ENCODE data around the gene PNKD.

PNKD gene

DNA sequence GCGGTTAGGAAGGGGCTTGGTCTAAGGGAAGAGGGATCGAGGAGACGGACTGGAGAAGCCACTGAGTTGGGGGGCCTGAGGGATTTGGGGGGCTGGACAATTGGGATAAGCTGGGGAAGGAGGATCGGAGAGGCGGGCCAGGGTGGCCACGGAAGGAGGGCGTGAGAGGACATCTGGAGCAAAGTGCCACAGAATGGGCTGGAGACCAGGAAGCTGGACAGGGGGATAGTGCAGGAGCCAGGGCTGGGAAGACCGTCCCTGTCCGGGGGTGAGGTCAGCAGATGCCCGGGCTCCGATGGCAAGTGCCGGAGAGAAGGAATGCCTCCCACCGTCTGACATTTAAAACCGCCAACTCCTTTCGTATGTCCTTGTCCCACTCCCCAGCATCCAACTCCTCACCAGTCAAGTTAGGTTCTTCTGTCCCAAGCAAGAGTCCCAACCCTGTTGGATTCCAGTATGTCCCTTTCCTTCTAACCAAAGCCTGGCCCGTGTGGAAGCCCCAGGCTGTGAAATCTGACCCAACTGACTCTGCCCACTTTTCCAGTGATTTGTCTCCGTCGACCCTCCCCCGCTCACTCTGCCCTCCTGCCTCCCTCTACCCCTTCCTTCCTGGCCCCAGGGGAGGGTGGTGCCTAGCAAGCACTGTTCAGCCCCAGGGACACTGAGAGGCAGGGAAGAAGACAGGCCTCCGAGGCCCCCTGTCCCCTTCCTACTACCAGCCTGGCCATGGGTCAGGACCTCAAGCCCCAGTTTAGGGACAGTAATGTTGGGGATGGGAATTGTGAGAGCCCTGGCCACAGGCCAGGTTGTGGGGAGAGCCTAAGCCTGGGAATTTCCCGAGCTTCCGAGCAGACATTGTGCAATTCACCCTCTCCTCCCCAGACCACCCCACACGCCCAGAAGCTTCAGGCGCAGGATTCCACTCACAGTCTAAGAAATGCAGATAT lies 53.5 kb downstream of the PNKD start:
- DNase-seq: no peak

DNA sequence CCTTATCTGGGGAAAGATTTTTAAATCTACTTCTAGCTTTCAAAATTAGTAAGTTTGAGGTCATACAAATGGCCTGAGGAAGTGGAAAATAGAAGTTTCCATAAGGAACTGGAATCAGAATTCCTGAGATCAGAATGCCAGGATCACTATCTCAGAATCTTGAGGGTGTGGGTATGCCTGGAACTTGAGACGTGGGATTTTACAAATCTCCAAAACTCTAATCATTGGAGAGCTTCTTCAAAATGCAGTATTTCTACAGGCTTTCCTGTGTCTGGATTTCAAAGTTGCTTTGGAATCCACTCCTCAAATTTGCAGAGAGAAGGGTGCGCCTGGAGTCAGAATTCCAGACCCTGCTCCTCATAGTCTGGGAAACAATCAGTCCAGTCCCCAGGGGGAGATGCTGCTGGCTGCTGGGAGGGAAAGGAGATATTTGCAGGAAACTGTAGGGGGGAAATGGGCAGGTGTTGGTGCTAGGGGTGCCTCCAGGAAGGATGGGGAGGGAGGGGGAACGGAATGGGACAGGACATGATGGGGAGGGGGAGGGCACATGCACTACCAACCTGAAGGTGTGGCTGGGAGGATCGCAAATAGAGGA lies 55.3 kb downstream of the PNKD start:
- DNase-seq: no peak

DNA sequence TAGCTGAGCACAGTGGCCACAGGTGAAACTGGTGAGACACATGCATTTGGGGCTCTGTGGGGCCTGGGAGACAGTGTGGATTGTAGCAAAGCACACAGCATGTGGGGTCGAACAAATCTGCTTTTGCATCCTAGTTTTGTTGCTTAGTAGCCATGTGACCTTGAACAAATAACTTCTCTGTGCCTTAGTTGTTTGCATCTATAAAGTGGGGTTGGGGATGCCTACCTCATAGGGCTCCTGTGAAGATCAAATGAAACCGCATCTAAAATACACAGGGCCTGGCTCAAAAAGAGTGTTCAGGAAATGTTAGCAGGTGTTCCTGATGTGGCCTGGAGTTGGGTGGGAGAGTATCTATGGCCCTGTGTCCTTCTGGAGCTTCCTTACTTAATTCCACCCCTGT lies 56.0 kb downstream of the PNKD start:
- no peak for DNase-seq

DNA sequence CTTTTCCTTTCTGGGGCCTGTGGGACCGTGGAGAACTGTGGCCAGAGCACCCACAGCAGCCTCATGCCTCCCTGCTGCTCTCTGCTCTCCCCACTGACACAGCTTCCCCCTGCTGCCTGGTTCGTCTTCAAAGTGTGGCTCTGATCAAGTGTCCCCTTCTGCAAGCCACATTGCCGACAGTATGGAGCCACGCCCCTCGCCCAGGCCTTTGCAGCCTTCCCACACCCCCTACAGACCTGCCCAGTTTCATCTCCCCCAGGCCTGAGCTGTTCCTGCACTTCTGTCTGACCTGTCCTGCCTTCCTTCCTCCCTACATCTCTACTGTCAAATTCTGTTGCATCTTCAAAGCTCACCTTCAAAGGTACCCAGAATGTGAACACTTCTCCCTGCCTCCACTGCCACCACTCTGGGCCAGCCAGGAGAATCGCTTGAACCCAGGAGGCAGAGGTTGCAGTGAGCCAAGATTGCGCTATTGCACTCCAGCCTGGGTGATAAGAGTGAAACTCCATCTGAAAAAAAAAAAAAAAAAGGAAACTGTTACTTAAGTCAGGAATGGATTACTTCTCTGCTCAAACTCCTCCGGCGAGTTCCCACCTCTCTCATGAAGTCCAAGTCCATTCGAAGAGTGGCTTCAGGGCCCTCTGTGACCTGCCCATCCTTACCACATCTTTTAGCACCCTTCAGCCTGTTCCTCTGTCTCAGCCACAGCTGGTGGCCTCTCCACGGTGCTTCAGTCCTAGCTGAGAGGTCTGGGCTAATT lies 57.3 kb downstream of the PNKD start:
- no peak for DNase-seq

DNA sequence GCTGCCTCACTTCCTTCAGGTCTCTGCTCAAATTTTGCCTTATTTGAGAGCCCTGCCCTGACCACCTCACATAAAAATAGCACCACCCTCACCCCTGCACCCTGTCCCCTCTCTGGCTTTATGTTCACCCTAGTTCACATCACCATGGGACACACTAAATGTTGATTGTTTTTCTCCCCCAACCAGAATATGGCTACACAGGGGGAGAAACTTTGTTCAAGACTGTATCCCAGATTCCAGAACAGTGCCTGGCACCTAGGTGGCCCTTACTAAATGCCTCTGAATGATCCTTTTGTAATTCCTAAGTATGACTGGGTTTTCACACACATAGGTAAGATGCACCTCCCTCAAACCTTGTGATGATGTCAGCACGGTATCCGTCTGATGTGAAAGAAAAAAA lies 58.0 kb downstream of the PNKD start:
- DNase-seq: no peak

DNA sequence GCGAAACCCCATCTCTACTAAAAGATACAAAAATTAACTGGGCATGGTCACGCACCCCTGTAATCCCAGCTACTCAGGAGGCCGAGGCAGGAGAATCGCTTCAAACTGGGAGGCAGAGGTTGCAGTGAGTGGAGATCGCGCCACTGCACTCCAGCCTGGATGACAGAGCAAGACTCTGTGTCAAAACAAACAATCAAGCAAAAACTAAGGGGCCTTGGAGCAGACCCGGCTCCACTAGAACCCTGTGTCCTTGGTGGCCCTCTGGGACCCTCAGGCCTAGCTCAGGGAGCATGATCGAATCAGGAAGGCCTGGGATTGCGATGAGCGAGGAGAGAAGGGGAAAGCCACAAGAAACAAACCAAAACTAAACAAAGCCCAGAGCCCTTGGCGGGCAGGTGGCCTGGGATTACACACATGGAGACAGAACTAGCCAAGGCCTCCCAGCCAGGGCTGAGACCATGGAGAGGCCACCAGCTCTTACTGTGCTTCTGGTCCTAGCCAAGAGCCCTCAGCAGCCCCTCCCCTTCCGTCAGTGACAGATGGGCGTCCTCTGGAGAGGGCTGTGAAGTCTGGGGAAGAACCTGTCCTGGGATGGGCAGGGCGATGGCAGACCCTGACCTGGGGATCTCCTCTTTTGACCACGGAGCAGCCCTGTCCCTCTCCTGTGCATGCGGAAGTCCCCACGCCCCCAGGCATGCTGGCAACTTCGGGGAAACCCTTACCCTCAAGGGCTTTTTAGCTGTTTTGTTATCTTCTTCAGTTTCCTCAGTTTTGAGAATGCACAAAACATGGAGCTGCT lies 58.9 kb downstream of the PNKD start:
- DNase-seq: no peak

DNA sequence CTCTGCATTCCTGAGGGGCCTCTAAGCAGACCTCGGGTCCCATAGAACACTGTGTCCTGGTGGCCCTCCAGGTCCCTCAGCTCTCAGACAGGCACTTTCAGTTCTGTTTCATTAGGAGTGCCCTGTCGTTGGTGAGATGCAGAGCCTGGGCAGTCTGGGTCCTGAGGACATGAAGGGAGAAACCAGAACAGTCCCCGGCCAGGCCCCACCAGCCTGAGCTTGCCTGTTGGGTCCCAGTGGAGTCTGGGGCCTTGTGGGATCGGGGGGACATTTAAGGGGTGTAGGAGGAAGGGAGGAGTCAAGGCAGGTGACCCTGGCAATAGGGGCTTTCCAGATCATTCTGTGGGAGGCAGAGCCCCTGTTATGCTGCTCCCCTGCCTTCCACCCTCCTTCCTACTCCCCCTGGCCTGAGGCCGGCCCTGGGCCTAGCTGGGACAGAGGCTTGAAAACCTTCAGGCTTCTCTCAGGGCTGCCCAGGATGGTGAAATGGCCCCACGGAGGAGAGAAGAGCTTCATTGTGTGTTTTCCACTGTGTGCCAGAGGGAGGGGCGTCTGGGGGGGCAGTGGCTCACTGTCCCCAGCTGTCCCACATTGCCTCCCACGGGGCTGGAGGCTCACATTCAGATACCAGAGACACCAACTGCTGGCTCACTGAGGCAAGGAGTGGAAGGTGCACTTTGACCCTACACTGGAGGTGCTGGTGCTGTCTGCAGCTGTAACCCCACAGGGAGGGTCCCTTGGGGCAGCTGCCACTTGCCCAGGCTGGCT lies 59.7 kb downstream of the PNKD start:
- no peak for DNase-seq

DNA sequence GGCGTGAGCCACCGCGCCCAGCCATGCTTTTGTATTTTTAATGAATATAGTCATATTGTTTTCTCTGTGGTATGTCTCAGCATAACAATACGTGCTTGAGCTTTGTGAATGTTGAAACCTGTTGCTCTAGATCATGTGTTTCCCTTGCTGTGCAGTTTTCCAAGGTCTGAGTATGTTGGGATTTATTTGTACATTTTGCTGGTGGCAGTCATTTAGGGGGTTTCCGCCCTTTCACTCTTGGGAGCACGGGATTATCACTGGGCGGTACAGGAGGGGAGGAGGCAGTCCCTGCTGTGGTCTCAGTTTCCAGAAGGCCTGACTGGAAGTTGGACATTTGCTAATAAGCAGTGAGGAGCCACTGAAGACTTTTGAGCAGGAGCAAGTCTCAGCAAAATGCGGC lies 61.4 kb downstream of the PNKD start:
- no peak for DNase-seq

DNA sequence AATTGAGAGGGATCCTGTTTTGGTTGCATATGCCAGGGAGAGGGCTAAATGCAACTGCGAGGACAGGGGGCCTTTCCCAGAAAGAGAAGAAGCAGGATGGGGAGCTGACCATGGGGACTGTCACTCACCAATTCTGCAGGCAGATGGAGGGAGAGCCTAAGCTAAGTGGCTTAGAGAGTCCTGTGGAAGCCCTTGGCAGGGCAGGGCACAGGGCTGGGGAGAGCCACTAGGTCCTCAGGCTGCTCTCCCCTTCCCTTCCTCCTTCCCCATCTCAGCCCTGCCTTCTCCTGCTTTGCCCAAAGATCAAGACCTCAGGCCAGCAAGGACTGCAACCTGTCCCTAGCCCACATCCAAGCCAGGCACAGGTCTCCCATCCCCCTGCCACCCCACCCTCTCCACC lies 62.0 kb downstream of the PNKD start:
- DNase-seq: no peak

DNA sequence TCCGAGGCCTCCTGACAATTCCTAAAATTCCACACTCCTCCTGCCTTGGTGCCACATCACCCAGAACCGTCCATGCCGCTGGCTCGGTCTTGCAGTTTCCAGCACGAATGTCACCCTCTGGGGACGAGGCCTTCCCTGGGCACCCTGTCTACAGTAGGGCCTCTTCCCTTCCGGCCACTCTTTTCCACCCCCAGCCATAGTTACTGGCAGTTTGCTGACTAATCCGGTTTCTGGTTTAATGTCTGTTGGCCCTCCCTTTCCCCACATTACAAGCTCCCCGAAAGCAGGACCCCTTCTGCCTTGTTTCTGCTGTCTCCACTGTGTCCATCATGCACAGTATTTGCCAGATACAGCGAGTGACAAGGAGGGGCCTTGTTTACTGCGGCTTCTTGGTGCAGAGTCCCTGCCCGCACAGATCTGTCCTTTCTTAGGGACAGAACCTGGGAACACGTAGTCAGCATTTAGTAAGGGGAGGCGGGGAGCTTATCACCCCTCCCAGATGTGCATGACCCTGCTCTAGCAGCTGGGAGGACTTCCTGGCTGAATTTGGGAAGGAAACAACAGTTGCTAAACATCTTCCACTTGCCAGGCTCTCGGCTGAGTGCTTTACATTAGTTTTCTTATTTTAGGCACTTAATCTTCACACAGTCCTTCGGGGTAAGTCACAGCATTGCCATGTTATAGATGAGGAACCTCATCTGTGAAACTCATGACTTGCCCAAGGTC lies 62.8 kb downstream of the PNKD start:
- DNase-seq: no peak

DNA sequence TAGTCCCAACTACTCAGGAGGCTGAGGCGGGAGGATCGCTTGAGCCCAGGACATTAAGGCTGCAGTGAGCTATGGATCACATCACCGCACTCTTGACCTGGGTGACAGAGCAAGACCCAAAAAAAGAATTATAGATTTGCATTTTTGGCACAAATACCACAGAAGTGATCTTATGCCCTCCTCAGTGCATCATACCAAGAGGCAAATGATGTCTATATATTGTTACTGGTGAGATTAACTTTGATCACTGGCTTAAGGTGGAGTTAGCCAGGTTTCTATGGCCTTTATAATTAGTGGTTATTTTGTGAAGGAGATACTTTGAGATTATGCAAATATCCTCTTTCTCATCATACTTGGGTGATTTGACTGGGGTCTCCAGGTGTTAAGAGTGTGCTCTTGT lies 64.2 kb downstream of the PNKD start:
- no peak for DNase-seq

DNA sequence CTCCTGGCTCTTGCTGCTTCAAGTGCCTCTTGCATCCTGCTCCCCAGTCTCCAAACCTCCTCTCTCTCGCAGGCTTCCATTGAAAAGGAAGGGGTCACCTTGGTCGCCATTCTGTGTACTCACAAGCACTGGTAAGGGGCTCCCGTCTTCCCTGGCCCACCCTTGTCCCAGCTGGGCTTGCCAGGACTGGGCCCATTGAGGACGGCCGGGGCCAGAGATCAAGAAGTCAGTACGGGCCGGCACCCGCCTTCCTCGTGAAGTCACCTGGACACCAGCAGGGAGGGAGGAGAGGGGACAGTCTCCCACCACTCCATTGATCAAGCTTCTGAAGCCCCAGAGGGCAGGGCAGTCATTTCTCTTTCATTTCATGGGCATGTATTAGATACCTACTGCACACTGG lies 70.3 kb downstream of the PNKD start:
- DNase-seq: no peak

DNA sequence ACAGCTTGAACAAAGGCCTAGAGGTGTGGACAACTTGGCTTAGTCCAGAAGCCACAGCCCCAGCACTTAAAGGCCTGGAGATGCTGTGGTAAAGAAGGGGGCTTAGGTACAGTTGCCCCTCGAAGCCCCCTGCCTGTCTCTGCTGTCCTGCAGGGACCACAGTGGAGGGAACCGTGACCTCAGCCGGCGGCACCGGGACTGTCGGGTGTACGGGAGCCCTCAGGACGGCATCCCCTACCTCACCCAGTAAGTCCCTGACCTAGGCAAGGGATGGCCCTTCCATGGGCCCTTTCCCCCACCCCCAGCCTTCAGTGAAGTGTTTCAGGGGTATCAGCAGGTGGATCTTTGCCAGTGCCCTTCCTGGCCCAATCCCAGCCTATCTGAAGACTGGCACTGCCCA lies 71.1 kb downstream of the PNKD start:
- DNase-seq: no peak

DNA sequence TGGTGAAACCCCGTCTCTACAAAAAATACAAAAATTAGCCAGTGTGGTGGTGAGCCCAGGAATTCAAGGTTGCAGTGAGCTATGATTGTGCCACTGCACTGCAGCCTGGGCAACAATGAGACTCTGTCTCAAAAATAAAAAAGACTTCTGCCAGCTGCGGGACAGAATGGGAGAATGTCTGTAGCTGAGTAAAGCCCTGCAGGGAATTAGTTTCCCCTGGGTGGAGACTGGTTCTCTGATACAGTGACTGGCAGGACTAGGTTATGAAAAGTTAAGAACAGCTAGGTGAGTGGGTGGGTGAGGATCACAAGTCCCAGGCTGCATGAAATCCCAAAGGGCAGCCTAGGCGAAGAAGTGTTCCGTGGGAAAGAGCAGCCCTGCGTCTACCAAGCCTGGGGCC lies 72.5 kb downstream of the PNKD start:
- no peak for DNase-seq

DNA sequence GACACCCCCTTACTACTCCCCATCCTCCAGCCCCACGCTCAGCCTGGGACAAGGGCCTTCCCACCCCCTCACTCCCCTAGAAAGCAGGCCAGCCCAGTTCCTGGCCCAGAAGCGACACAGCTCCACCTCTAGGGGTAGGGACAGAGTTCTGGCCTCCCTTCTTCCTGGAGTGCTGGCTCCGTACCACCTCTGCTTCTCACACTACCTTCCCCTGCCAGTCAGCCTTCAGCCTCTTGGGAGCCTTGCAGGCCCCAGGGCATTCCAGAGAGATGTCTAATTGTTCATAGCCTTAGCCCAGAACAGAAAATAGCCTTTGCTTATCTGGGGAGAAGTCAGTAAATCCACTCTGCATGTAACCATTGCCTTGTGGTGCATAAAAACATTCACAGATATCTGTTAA lies 73.3 kb downstream of the PNKD start:
- DNase-seq: no peak

DNA sequence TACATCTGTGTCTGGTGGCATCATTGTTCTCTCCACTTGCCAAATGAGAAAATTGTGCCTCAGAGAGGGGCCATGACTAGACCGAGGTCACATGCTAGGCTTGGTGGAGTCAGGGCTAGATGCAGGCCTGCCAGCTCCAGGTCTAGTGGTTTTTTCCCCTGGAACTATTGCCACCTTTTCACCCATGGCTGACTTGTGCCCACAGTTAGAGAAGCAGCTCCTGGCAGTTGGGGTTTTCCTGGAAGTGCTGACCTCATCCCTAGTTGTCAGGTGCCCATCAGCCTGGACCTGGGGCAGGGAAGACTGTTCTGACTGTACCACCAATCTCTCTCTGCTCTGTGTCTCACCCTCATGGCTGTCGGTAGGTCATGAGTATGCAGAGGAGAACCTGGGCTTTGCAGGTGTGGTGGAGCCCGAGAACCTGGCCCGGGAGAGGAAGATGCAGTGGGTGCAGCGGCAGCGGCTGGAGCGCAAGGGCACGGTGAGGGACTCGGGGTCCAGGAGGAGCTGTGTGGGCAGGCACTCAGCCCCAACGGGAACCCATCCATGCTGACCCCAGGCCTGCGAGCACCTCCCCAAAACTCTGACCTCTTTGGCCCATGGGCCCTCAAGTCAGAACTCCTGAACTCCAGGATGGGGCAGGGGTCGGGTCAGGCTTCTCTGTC lies 73.9 kb downstream of the PNKD start:
- DNase-seq: no peak

DNA sequence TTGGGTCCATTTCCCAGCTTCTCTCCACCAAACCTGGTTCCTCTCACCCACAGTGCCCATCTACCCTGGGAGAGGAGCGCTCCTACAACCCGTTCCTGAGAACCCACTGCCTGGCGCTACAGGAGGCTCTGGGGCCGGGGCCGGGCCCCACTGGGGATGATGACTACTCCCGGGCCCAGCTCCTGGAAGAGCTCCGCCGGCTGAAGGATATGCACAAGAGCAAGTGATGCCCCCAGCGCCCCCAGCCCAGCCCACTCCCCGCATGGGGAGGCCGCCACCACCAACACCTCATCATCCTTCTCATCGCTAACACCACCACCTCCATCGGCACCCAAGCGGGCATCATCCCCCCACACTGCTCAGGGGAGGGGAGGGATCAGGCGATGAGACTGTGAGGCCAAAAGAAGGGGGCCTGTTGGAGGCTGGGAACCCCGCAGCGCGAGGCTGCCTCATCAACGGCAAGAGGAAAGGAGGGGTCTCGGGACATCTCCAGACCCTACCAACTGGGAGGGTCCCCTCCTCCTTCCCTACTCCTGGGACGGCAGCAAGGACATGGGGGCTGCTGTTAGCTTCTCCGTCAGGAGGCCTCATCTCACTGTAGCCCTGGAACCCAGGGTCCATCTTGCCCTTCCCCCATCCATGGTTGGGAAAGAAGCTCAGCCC lies 74.6 kb downstream of the PNKD start:
- no peak for DNase-seq

DNA sequence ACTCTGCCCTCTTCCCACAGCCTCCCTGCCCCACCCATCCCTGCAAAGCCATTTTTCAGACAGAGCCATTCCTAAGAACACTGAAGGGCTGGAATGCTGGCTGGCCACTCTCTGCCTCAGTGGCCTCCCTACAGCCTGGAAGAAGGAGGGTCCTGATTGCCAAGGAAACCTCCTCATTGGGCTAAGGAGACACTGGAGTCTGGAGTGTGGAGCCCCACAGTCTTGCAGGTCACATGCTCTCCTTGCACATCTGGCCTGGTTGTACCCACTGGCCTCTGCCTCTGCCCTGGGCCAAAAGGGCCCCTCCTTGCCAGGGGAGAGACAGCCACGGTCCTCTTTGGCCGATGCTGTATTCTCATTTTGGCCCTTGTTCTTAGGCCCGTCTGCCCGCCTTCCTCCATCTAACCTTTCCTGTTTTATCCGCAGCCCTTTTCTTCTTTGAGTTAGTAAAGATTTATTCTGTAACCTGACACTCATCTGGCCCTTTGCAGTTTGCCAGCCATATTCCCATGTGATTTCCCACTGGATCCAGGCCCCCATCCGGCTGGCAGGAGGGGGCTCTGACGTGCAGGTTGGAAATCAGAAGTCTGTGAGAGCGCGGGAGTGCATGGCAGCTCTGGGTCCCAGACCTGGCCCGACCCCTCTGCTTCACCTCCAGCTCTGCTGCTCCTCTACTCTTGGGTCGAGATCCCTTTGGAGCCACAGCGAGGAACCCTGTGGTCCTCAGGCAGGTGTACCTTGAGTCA lies 75.3 kb downstream of the PNKD start:
- no peak for DNase-seq

DNA sequence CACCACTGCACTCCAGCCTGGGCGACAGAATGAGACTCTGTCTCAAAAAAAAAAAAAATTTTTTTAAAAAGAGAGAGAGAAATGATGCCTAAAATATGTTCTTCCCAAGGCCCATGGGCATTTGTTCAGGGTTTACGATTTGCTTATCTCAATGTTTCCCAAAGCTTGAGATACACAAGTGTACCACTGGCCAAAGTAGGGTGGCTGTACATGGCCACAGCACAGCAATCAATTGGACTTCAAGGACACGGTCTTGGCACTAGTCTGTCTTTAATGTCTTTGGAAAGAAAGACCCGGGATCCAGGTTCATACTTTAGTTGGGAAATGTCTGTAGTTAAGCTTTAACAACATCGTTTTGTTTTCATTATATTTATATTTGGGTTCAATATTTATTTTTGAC lies 76.9 kb downstream of the PNKD start:
- no peak for DNase-seq

DNA sequence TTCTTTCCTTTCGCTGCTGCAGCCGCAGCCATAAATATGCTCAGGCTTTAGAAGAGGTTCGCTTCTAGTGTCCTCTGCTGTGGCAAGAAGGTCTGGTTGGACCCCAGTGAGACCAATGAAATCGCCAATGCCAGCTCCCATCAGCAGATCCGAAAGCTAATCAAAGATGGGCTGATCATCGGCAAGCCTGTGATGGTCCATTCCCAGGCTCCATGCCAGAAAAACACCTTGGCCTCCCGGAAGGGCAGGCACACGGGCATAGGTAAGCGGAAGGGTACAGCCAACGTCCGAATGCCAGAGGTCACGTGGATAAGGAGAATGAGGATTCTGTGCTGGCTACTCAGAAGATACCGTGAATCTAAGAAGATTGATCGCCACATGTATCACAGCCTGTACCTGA lies 83.7 kb downstream of the PNKD start:
- DNase-seq: no peak
